HepG2 (cell line): ENCODE results near the gene HEXIM1. TPM values are rescaled to one million over a fixed set of nuclear protein-coding genes. Genes with fewer than 3 reads are reported as not detected.

Source experiments
- ARNT ChIP-seq: fragments of 450-650 bp; IDR thresholded peaks from 2 replicates; pipeline ENCODE4 v1.6.1; 2017
- DR1 ChIP-seq: sonication (generic); formaldehyde crosslinking; IDR thresholded peaks from 2 replicates; pipeline ENCODE4 v1.8.0; 2021; ENCODE audit warnings: mild to moderate bottlenecking, missing genetic modification reagents, inconsistent platforms
- FOXJ3 ChIP-seq: sonication (generic); formaldehyde crosslinking; IDR thresholded peaks from 2 replicates; pipeline ENCODE4 v1.4.0; 2020; ENCODE audit warnings: missing genetic modification reagents, mild to moderate bottlenecking, borderline replicate concordance
- GLMP ChIP-seq: sonication (generic); formaldehyde crosslinking; IDR thresholded peaks from 2 replicates; pipeline ENCODE4 v1.9.0; 2021; ENCODE audit warnings: missing genetic modification reagents, mild to moderate bottlenecking, borderline replicate concordance
- NFE2 ChIP-seq: sonication (generic); formaldehyde crosslinking; IDR thresholded peaks from 2 replicates; pipeline ENCODE4 v1.4.0; 2020; ENCODE audit warnings: missing genetic modification reagents
- PRDM10 ChIP-seq: sonication (generic); formaldehyde crosslinking; IDR thresholded peaks from 2 replicates; pipeline ENCODE4 v1.4.0; 2020; ENCODE audit warnings: low read depth, missing genetic modification reagents
- RELA ChIP-seq: sonication (generic); formaldehyde crosslinking; IDR thresholded peaks from 2 replicates; pipeline ENCODE4 v1.4.0; 2020; ENCODE audit warnings: missing genetic modification reagents
- RERE ChIP-seq: IDR thresholded peaks from 2 replicates; pipeline ENCODE4 v1.6.1; 2016; ENCODE audit warnings: low read depth, missing genetic modification reagents, missing compliant biosample characterization
- SIX1 ChIP-seq: sonication (generic); formaldehyde crosslinking; IDR thresholded peaks from 2 replicates; pipeline ENCODE4 v1.4.0; 2020; ENCODE audit warnings: missing genetic modification reagents, borderline replicate concordance
- SOX13 ChIP-seq, 3 experiments: fragments of 450-650 bp in 1 of 3; sonication (generic) in 1 of 3; formaldehyde crosslinking in 1 of 3; IDR thresholded peaks in 2 of 3; conservative IDR thresholded peaks in 1 of 3; 2 replicates each; pipeline versions ENCODE4 v1.5.0 to v1.6.1; 2016 to 2020; ENCODE audit warnings: antibody characterized with exemption in 1 of 3, mild to moderate bottlenecking in 1 of 3, missing compliant biosample characterization in 1 of 3, missing genetic modification reagents in 1 of 3, moderate library complexity in 1 of 3
- WIZ ChIP-seq: sonication (generic); formaldehyde crosslinking; IDR thresholded peaks from 2 replicates; pipeline ENCODE4 v1.5.1; 2020; ENCODE audit warnings: mild to moderate bottlenecking, missing genetic modification reagents
- ZBTB7A ChIP-seq: sonication (generic); formaldehyde crosslinking; IDR thresholded peaks from 2 replicates; pipeline ENCODE4 v1.8.0; 2022; ENCODE audit warnings: mild to moderate bottlenecking, missing genetic modification reagents
- ZFP1 ChIP-seq: IDR thresholded peaks from 2 replicates; pipeline ENCODE4 v1.6.1; 2016
- ZHX1 ChIP-seq: sonication (generic); formaldehyde crosslinking; IDR thresholded peaks from 2 replicates; pipeline ENCODE4 v1.8.1; 2022; ENCODE audit warnings: low read depth, mild to moderate bottlenecking, missing genetic modification reagents
- ZNF33A ChIP-seq: sonication (generic); formaldehyde crosslinking; IDR thresholded peaks from 2 replicates; pipeline ENCODE4 v1.5.1; 2020; ENCODE audit warnings: missing genetic modification reagents, mild to moderate bottlenecking, moderate library complexity, borderline replicate concordance
- polyA plus RNA-seq, 8 experiments: library from polyadenylated mRNA; depleted of rRNA in 3 of 8; stranded (reverse) in 7 of 8; unstranded in 1 of 8; fragments of >200 nt; fragmentation: Illumina TruSeq in 4 of 8; extraction: Trizol in 4 of 8; gene quantifications; 2 replicates each; pipeline versions ENCODE4 v1.2.1 to v1.2.3, GENCODE V29; 2011 to 2016; ENCODE audit warnings: low read depth in 4 of 8, missing spikeins in 1 of 8, mixed read lengths in 1 of 8; ENCODE audit not compliant: insufficient read depth in 1 of 8
- total RNA-seq, 5 experiments: library from RNA; depleted of rRNA; stranded (reverse); fragments of >200 nt; fragmentation: Illumina TruSeq; extraction: Trizol; gene quantifications; 2 replicates each; pipeline ENCODE4 v1.2.3, GENCODE V29; 2016; ENCODE audit warnings: low read depth in 1 of 5

HEXIM1 gene
- total and polyA plus RNA-seq, 2 of the 13 experiments (the other 11 are each of a cell fraction or from before 2014, with no cell fraction given), result 10.5 to 16.6 TPM

GRCh38 chr17:45123930-45124796, 24.1 kb upstream of the HEXIM1 start (continued):
- no peak for TF ChIP-seq RERE (CRISPR knock-in tag)
- no peak for TF ChIP-seq GLMP (CRISPR knock-in tag)
- 0 out of 2 replicates have a peak, but pooled peaks have one; percentile 17 for TF ChIP-seq ZNF33A (CRISPR knock-in tag)
- TF ChIP-seq RELA (CRISPR knock-in tag), result no peak
- no peak for TF ChIP-seq FOXJ3 (CRISPR knock-in tag)
- TF ChIP-seq SIX1 (CRISPR knock-in tag), result no peak
- TF ChIP-seq ZFP1 (CRISPR knock-in tag), result no peak
- 0 out of 2 replicates have a peak, but pooled peaks have one; percentile 14 for TF ChIP-seq ZBTB7A (CRISPR knock-in tag)
- TF ChIP-seq ZHX1 (CRISPR knock-in tag), result no peak
- no peak for TF ChIP-seq SOX13 (IDR thresholded peaks at IDR 0.05)
- TF ChIP-seq SOX13 (CRISPR knock-in tag; conservative IDR thresholded peaks at IDR 0.05 in 1 of 2, IDR thresholded peaks at IDR 0.05 in 1 of 2), result peak in 1 of 2 experiments; percentile 31; a peak in 1 of 4 replicates
- TF ChIP-seq PRDM10, result no peak; the same call in 1 of the 2 replicates
- no peak for TF ChIP-seq WIZ (CRISPR knock-in tag)
- no peak for TF ChIP-seq DR1 (CRISPR knock-in tag)
- TF ChIP-seq ARNT, result no peak
- no peak for TF ChIP-seq NFE2 (CRISPR knock-in tag)
